Prostate gland (tissue), 2 donors: ENCODE results near the gene PLIN5. TPM values are rescaled to one million over a fixed set of nuclear protein-coding genes. Genes with fewer than 3 reads are reported as not detected.

Experiments
- DNase-seq: peaks from one replicate; pipeline ENCODE4 v3.0.0-alpha.2; 2019; ENCODE audit warnings: low spot score
- H3K27ac ChIP-seq, 2 donors: fragments of 200-600 bp; sonication (generic); 2 replicates each; pipeline ENCODE4 v1.5.1; 2017 to 2019
- H3K27me3 ChIP-seq: fragments of 200-600 bp; sonication (generic); replicated peaks from 2 replicates; pipeline ENCODE4 v1.5.1; 2019; ENCODE audit not compliant: insufficient read depth
- H3K36me3 ChIP-seq, 2 donors: fragments of 200-600 bp; sonication (generic); 1 replicate in 1 of 2; 2 replicates in 1 of 2; pipeline versions ENCODE4 v1.5.1 to v1.8.1; 2017 to 2019
- H3K4me1 ChIP-seq: fragments of 200-600 bp; sonication (generic); replicated peaks from 2 replicates; pipeline ENCODE4 v1.5.1; 2019
- H3K4me3 ChIP-seq, 2 donors: fragments of 200-600 bp; sonication (generic); 2 replicates each; pipeline ENCODE4 v1.5.1; 2017 to 2019
- H3K9me3 ChIP-seq: fragments of 200-600 bp; sonication (generic); 2 replicates; pipeline ENCODE4 v1.5.1; 2017
- CTCF ChIP-seq, 4 experiments: fragments of 200-600 bp in 2 of 4; fragments of 450-650 bp in 2 of 4; sonication (generic) in 2 of 4; IDR thresholded peaks; 1 replicate in 3 of 4; 2 replicates in 1 of 4; pipeline ENCODE4 v1.5.1; 2016 to 2019; ENCODE audit warnings: antibody characterized with exemption in 4 of 4, mild to moderate bottlenecking in 2 of 4, moderate library complexity in 2 of 4
- POLR2A ChIP-seq: fragments of 450-650 bp; IDR thresholded peaks from one replicate; pipeline ENCODE4 v1.6.1; 2016; ENCODE audit warnings: antibody characterized with exemption, mild to moderate bottlenecking
- POLR2AphosphoS5 ChIP-seq: sonication (generic); formaldehyde crosslinking; IDR thresholded peaks from one replicate; pipeline ENCODE4 v1.6.1; 2017; ENCODE audit warnings: antibody characterized with exemption
- WGBS: methylation state at CpG from one replicate; pipeline ENCODE4 v1.1.5; 2018; 5-methylcytosine and 5-hydroxymethylcytosine counted together
- intact Hi-C: fragments of 100-400 bp; cut with DNase I; formaldehyde crosslinking; loops from one replicate; pipeline ENCODE4 v1.14.2; 2022
- total RNA-seq, 2 donors: library from RNA; depleted of rRNA; stranded (reverse); fragments of >200 nt; gene quantifications; one replicate each; pipeline ENCODE4 v1.1.0, GENCODE V29; 2016

The PLIN5 gene
- total RNA-seq, 2 donors from 2014 or later: 23.2 to 26.8 TPM

GRCh38 chr19:4497770-4498389 is 37.1 kb downstream of the PLIN5 start:
- Histone ChIP-seq H3K9me3 (no peaks in the 10 kb centered on the region), H3K4me1 (no peaks in the 10 kb centered on the region), H3K4me3 (no peak overlapping the region), H3K27me3 (no peaks in the 10 kb centered on the region), H3K27ac (no peak overlapping the region), H3K36me3 (peaks cover 8 to 31% of the 10 kb centered on the region in 2 donors)
- intact Hi-C loops: no loop called here
- no peak for TF ChIP-seq CTCF (IDR thresholded peaks at IDR 0.05)
- TF ChIP-seq POLR2AphosphoS5: no peak
- TF ChIP-seq POLR2A: no peak
- 91% methylated on average over 25 of the region's 25 CpGs for WGBS
- DNase-seq: no peak

GRCh38 chr19:4496304-4496703 is 38.7 kb downstream of the PLIN5 start:
- Histone ChIP-seq H3K27me3 (no peaks in the 10 kb centered on the region), H3K36me3 (peaks cover 15 to 34% of the 10 kb centered on the region in 2 donors), H3K27ac (no peak overlapping the region), H3K4me1 (no peaks in the 10 kb centered on the region), H3K9me3 (no peaks in the 10 kb centered on the region), H3K4me3 (no peak overlapping the region)
- WGBS: 86% methylated on average over 18 of the region's 18 CpGs
- no peak for DNase-seq
- TF ChIP-seq CTCF (IDR thresholded peaks at IDR 0.05) (no peak), POLR2A (no peak), POLR2AphosphoS5 (no peak)
- intact Hi-C loops: no loop called here

GRCh38 chr19:4495471-4495870 is 39.6 kb downstream of the PLIN5 start:
- 71% methylated on average over 12 of the region's 12 CpGs for WGBS
- TF ChIP-seq POLR2A (no peak), CTCF (IDR thresholded peaks at IDR 0.05) (peak in 2 of 4 experiments; percentile 13 to 44)
- H3K4me3 ChIP-seq: no peak overlapping the region
- no peaks in the 10 kb centered on the region for H3K27me3 ChIP-seq
- H3K36me3 ChIP-seq: peaks cover 15 to 36% of the 10 kb centered on the region in 2 donors
- intact Hi-C loops: no loop called here
- no peaks in the 10 kb centered on the region for H3K4me1 ChIP-seq
- H3K9me3 ChIP-seq: no peaks in the 10 kb centered on the region
- DNase-seq: no peak
- no peak overlapping the region for H3K27ac ChIP-seq

- no peaks in the 10 kb centered on the region for H3K4me1 ChIP-seq
- H3K36me3 ChIP-seq: peaks cover 15 to 36% of the 10 kb centered on the region in 2 donors
- no peak for DNase-seq
- H3K4me3 ChIP-seq: no peak overlapping the region
- H3K27me3 ChIP-seq: no peaks in the 10 kb centered on the region
- no peak overlapping the region for H3K27ac ChIP-seq
- H3K9me3 ChIP-seq: no peaks in the 10 kb centered on the region
- intact Hi-C loops: no loop called here
- WGBS: 86% methylated on average over 8 of the region's 8 CpGs
- no peak for TF ChIP-seq POLR2A
- TF ChIP-seq CTCF (IDR thresholded peaks at IDR 0.05): no peak
- no peak for TF ChIP-seq POLR2AphosphoS5
Measured at GRCh38 chr19:4494691-4495064, 40.3 kb downstream of the PLIN5 start.

GRCh38 chr19:4493929-4494690 is 40.9 kb downstream of the PLIN5 start:
- 93% methylated on average over 61 of the region's 61 CpGs for WGBS
- H3K36me3 ChIP-seq: peaks cover 15 to 36% of the 10 kb centered on the region in 2 donors
- no peak overlapping the region for H3K27ac ChIP-seq
- no peak for DNase-seq
- TF ChIP-seq POLR2AphosphoS5: no peak
- TF ChIP-seq CTCF (IDR thresholded peaks at IDR 0.05): no peak
- no peak for TF ChIP-seq POLR2A
- no peaks in the 10 kb centered on the region for H3K27me3 ChIP-seq
- H3K9me3 ChIP-seq: no peaks in the 10 kb centered on the region
- no peak overlapping the region for H3K4me3 ChIP-seq
- no peaks in the 10 kb centered on the region for H3K4me1 ChIP-seq
- intact Hi-C loops: no loop called here
